Loucy (cell line): Measurements from ENCODE around the gene NSUN5.
A peak's percentile ranks its signal among the peaks of the same experiment; 100 is the strongest.
"Not testable (repeated sequence)": the region's sequence is repeated elsewhere in the genome, so short reads cannot be mapped to it uniquely, and the experiment has no call there.

ENCODE experiments used
- H2AFZ ChIP-seq: fragments of 200-600 bp; sonication (generic); 2 replicates; pipeline ENCODE4 v1.6.0; 2016; ENCODE audit warnings: antibody characterized with exemption, mild to moderate bottlenecking, low read length, moderate library complexity
- H3F3A ChIP-seq: fragments of 200-600 bp; 2 replicates; pipeline ENCODE4 v1.6.0; 2016; ENCODE audit warnings: antibody characterized with exemption, low read depth, mild to moderate bottlenecking
- H3K27me3 ChIP-seq: fragments of 200-600 bp; sonication (generic); 2 replicates; pipeline ENCODE4 v1.6.1; 2014; ENCODE audit warnings: low read length, mild to moderate bottlenecking; ENCODE audit not compliant: insufficient read depth, poor library complexity, severe bottlenecking
- H3K36me3 ChIP-seq: fragments of 200-600 bp; sonication (generic); 2 replicates; pipeline ENCODE4 v1.6.1; 2016; ENCODE audit warnings: low read length; ENCODE audit not compliant: insufficient read depth
- H3K4me1 ChIP-seq: fragments of 200-600 bp; sonication (generic); 2 replicates; pipeline ENCODE4 v1.5.1; 2014; ENCODE audit warnings: low read length, mild to moderate bottlenecking; ENCODE audit not compliant: insufficient read depth, poor library complexity, severe bottlenecking
- H3K4me2 ChIP-seq: fragments of 200-600 bp; sonication (generic); 2 replicates; pipeline ENCODE4 v1.6.0; 2014; ENCODE audit warnings: antibody characterized with exemption, low read length, low read depth, mild to moderate bottlenecking; ENCODE audit not compliant: poor library complexity, severe bottlenecking
- H3K4me3 ChIP-seq: fragments of 200-600 bp; sonication (generic); 2 replicates; pipeline ENCODE4 v1.5.1; 2014; ENCODE audit warnings: low read length, mild to moderate bottlenecking, mixed read lengths; ENCODE audit not compliant: poor library complexity, severe bottlenecking
- H3K79me2 ChIP-seq: fragments of 200-600 bp; sonication (generic); 2 replicates; pipeline ENCODE4 v1.6.1; 2014; ENCODE audit warnings: low read length; ENCODE audit not compliant: insufficient read depth
- H3K9ac ChIP-seq: fragments of 200-600 bp; sonication (generic); 2 replicates; pipeline ENCODE4 v1.6.0; 2014; ENCODE audit warnings: mild to moderate bottlenecking, low read depth, low read length, moderate library complexity; ENCODE audit not compliant: poor library complexity, severe bottlenecking
- H3K9me2 ChIP-seq: fragments of 200-600 bp; sonication (generic); replicated peaks from 2 replicates; pipeline ENCODE4 v1.6.1; 2016; ENCODE audit warnings: low read depth, low read length, mixed read lengths
- H3K9me3 ChIP-seq: fragments of 200-600 bp; sonication (generic); 2 replicates; pipeline ENCODE4 v1.6.1; 2014; ENCODE audit warnings: mild to moderate bottlenecking, antibody characterized with exemption, low read length, low read depth; ENCODE audit not compliant: insufficient read depth
- H4K20me1 ChIP-seq: fragments of 200-600 bp; sonication (generic); 2 replicates; pipeline ENCODE4 v1.6.0; 2014; ENCODE audit warnings: antibody characterized with exemption, low read length, mild to moderate bottlenecking; ENCODE audit not compliant: insufficient read depth, poor library complexity, severe bottlenecking
- EZH2phosphoT487 ChIP-seq: fragments of 200-600 bp; IDR thresholded peaks from 2 replicates; pipeline ENCODE4 v1.6.1; 2018; ENCODE audit warnings: antibody characterized with exemption, mild to moderate bottlenecking, moderate library complexity, borderline replicate concordance
- TF ChIP-seq, protein P1 (sequence below): fragments of 200-600 bp; sonication (generic); conservative IDR thresholded peaks from 2 replicates; pipeline ENCODE4 v1.5.1; 2014; ENCODE audit warnings: mild to moderate bottlenecking, antibody characterized with exemption, low read length

NSUN5 gene

DNA sequence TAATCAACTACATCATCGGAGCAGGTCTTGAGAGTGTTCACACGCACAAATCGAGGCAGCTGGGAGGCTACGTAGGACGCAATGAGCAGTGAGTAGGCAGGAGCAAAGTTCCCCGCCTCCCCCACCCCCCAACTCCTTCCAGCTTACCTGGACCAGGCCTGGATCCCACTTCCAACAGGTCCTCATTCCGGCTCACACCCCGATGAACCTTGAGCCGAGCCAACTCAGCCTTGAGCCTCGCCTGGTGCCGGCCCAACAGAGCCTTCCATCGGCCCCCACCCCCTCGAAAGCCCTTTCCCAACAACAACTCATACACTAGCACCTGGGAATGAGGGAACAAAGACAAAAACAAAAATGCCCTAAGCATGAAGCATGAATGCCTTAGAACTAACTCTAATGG, 1.2 kb downstream of the NSUN5 start:
- Histone ChIP-seq H3K4me2 (peak overlapping the region; percentile 82), H3K79me2 (peaks cover 38% of the 10 kb centered on the region), H3K9me2 (no peaks in the 10 kb centered on the region), H4K20me1 (peaks cover 15% of the 10 kb centered on the region), H3K4me1 (peaks cover 17% of the 10 kb centered on the region), H3F3A (no peaks in the 10 kb centered on the region), H3K36me3 (peaks cover 11% of the 10 kb centered on the region; the same call in 1 of the 2 replicates), H2AFZ (no peak overlapping the region), H3K9me3 (no peaks in the 10 kb centered on the region), H3K9ac (peak overlapping the region; percentile 88), H3K4me3 (peak overlapping the region; percentile 94), H3K27me3 (no peaks in the 10 kb centered on the region)
- no peak for TF ChIP-seq EZH2phosphoT487
- TF ChIP-seq, protein P1, sequence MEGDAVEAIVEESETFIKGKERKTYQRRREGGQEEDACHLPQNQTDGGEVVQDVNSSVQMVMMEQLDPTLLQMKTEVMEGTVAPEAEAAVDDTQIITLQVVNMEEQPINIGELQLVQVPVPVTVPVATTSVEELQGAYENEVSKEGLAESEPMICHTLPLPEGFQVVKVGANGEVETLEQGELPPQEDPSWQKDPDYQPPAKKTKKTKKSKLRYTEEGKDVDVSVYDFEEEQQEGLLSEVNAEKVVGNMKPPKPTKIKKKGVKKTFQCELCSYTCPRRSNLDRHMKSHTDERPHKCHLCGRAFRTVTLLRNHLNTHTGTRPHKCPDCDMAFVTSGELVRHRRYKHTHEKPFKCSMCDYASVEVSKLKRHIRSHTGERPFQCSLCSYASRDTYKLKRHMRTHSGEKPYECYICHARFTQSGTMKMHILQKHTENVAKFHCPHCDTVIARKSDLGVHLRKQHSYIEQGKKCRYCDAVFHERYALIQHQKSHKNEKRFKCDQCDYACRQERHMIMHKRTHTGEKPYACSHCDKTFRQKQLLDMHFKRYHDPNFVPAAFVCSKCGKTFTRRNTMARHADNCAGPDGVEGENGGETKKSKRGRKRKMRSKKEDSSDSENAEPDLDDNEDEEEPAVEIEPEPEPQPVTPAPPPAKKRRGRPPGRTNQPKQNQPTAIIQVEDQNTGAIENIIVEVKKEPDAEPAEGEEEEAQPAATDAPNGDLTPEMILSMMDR = no peak

DNA sequence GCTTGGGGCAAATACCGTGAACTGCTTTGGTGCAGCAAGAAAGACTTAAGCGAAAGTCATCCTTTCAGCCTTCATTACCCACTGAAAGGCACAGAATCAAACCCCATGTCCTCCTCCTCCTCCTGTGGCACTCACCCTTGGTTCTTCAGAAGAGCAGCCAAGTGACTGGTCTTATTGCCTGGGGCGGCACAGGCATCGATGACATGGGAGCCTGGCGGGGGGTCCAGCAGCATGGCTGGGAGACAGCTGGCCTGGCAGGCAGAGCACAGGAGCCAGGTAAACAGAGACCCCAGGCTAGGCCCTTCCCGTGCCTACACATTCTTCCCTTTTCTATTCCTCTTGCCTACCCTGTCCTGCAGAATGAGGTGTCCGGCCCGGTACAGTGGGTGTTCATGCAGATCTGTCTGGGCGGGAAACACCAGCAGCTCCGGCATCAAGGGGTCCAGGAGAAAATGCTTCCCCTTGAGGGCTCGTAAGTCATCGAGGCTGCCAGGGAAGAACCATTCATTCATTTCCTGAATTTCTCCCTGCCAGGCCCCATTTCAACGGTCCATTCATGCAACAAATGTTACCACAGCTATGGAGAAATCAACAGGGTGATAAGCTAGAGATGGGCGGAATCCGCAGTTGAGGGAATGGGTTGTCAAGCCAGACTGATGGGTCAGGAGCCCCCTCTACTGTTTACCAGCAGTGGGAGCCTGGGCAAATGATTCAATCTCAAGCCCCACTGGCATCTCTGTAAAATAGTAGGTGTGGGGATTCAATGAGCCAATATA, 3.8 kb downstream of the NSUN5 start:
- not testable (repeated sequence) for H3K27me3 ChIP-seq, H3F3A ChIP-seq, H3K4me2 ChIP-seq, H3K9ac ChIP-seq, H3K9me2 ChIP-seq, H3K9me3 ChIP-seq, H3K4me3 ChIP-seq, H2AFZ ChIP-seq
- TF ChIP-seq, protein P1 = peak; percentile 44
- peaks cover 17% of the 10 kb centered on the region for H3K4me1 ChIP-seq
- H4K20me1 ChIP-seq = peaks cover 15% of the 10 kb centered on the region
- peaks cover 38% of the 10 kb centered on the region for H3K79me2 ChIP-seq
- peaks cover 11% of the 10 kb centered on the region; the same call in 1 of the 2 replicates for H3K36me3 ChIP-seq

DNA sequence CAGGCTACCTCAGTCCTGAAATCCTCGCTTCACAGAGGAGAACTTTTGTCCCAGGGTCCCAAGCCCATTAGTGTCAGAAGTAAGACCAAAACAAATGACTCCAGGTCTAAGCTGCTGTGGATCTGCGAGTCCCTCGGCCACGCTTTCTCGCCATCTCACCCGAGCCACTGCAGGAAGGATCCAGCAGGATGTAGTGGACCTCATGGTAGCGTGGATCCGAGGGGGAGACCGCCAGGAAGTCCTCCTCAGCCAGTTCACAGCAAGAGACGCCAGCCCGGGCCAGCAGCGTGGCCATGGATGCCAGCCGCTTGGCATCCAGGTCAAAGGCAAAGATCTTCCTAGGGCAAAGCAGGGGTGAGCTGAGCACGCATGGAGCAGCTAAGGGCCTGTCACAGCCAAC, 4.6 kb downstream of the NSUN5 start:
- H3K9me2 ChIP-seq = no peaks in the 10 kb centered on the region
- no peak overlapping the region for H3K4me3 ChIP-seq
- H3K27me3 ChIP-seq = no peaks in the 10 kb centered on the region
- H2AFZ ChIP-seq = no peak overlapping the region
- peaks cover 13% of the 10 kb centered on the region for H3K4me1 ChIP-seq
- H3K9me3 ChIP-seq = no peaks in the 10 kb centered on the region
- peaks cover 15% of the 10 kb centered on the region for H4K20me1 ChIP-seq
- no peak overlapping the region for H3K9ac ChIP-seq
- TF ChIP-seq EZH2phosphoT487 = no peak
- TF ChIP-seq, protein P1 = no peak
- H3K79me2 ChIP-seq = peaks cover 33% of the 10 kb centered on the region
- H3F3A ChIP-seq = no peaks in the 10 kb centered on the region
- no peak overlapping the region for H3K4me2 ChIP-seq
- peaks cover 11% of the 10 kb centered on the region; the same call in 1 of the 2 replicates for H3K36me3 ChIP-seq
